OCI-LY3 (cell line): ENCODE results near the gene GRIN3A.
A peak's percentile ranks its signal among the peaks of the same experiment; 100 is the strongest.

Experiments used
- CTCF ChIP-seq: fragments of 200-600, 300-600 bp; sonication (generic); IDR thresholded peaks from 2 replicates; pipeline ENCODE4 v1.5.1; 2014; ENCODE audit warnings: antibody characterized with exemption, low read length, low read depth
- EZH2phosphoT487 ChIP-seq: fragments of 200-600 bp; shearing (Covaris generic); IDR thresholded peaks from 2 replicates; pipeline ENCODE4 v1.6.1; 2018; ENCODE audit warnings: antibody characterized with exemption, mixed run types, low read depth

DNA sequence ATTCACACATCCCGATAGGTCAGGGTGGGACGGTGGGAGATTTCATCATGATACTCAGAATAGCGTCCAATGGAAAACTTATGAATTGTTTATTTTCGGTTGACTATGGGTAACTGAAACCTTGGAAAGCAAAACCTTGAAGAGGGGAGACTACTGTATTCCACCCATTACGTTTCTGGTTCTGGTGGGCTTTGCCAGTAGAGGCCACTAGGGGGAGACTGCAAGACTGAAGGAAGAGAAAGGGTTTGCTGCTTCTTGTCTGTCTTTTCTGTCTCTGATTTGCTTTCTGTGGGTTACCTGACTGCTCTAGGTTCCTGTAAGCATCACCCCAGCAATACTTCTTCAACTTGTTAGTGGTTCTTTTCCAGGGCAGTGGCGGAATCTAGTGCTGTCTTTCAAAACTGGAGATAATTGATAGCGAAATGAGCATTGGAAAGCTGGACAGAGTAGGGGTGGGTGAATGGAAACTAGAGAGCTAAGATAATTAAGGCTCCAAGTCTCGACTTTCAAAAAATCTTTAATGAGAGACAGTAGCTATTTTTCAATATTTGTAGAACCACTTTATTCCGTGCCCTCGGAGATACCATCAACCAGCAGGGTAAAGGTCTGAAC, 27.0 kb downstream of the GRIN3A start:
- TF ChIP-seq CTCF, result peak; percentile 81
- no peak for TF ChIP-seq EZH2phosphoT487
